Calu3 (cell line): Measurements from ENCODE around the gene LSM6. TPM values are rescaled to one million over a fixed set of nuclear protein-coding genes. Genes with fewer than 3 reads are reported as not detected.

Experiments used
- BruUV-seq: library from RNA; stranded (reverse); fragments of 400-500 nt; replicated peaks from 2 replicates; lab custom pipeline; 2021; lab: Mats Ljungman, UMichigan
- CTCF ChIA-PET: fragments of 300-600 bp; sonication (Branson Sonifier 250); formaldehyde crosslinking; loops from one replicate; lab custom pipeline; 2022; ENCODE audit warnings: antibody characterized with exemption; lab: Charles Lee
- DNase-seq: peaks from one replicate; pipeline ENCODE4 v3.0.0; 2022
- H3K27ac Mint-ChIP-seq: one replicate; pipeline ENCODE4 v1.8.0; 2022; ENCODE audit warnings: mixed read lengths; ENCODE audit not compliant: unreplicated experiment
- H3K27me3 Mint-ChIP-seq: one replicate; pipeline ENCODE4 v1.8.0; 2022; ENCODE audit warnings: mixed read lengths; ENCODE audit not compliant: unreplicated experiment
- H3K36me3 Mint-ChIP-seq: one replicate; pipeline ENCODE4 v1.8.0; 2022; ENCODE audit warnings: mild to moderate bottlenecking, moderate library complexity, mixed read lengths; ENCODE audit not compliant: insufficient read depth, unreplicated experiment
- H3K4me1 Mint-ChIP-seq: one replicate; pipeline ENCODE4 v1.8.0; 2022; ENCODE audit warnings: mild to moderate bottlenecking, low read depth, mixed read lengths; ENCODE audit not compliant: unreplicated experiment
- H3K4me3 Mint-ChIP-seq: one replicate; pipeline ENCODE4 v1.8.0; 2022; ENCODE audit warnings: mild to moderate bottlenecking, low read depth, moderate library complexity, mixed read lengths; ENCODE audit not compliant: unreplicated experiment
- H3K9me3 Mint-ChIP-seq: one replicate; pipeline ENCODE4 v1.8.0; 2022; ENCODE audit warnings: low read depth, mixed read lengths; ENCODE audit not compliant: unreplicated experiment
- CTCF ChIP-seq: fragments of 200-600 bp; IDR thresholded peaks from one replicate; pipeline ENCODE4 v1.8.0; 2022; ENCODE audit warnings: antibody characterized with exemption; ENCODE audit not compliant: unreplicated experiment
- intact Hi-C: fragments of 100-400 bp; cut with micrococcal nuclease; formaldehyde crosslinking; loops from one replicate; pipeline ENCODE4 v1.10.0; 2022; ENCODE audit not compliant: unreplicated experiment
- total RNA-seq: library from RNA; stranded (reverse); gene quantifications from 2 replicates; pipeline ENCODE4 v1.2.3, GENCODE V29; 2022

LSM6 gene
- total RNA-seq, 1 experiment from 2014 or later, result 37.1 TPM

DNA sequence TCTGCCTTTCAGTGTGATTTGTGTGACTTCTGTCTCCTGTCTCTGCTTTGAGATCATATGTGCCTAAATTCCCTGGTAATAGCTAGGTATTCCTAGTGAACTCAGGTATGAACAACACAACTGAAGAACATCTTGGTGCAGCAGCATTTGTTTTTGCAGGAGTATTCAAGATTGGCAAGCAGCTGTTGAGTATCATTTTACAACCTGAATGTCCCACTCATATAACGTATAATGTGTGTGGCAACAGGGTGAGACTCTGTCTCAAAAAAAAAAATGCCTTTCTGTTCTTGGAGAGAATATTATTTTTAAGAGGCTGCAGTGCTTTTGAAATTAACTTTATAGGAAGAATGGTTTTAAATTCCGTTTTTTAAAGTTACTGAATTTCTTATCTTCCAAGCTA is 7.7 kb downstream of the LSM6 start:
- no peaks in the 10 kb centered on the region for H3K4me1 Mint-ChIP-seq
- CTCF ChIA-PET, result no interaction called here
- no peaks in the 10 kb centered on the region for H3K9me3 Mint-ChIP-seq
- H3K27me3 Mint-ChIP-seq, result no peaks in the 10 kb centered on the region
- no peak for DNase-seq
- no peak for TF ChIP-seq CTCF
- H3K36me3 Mint-ChIP-seq, result no peaks in the 10 kb centered on the region
- intact Hi-C loops, result no loop called here
- no peak overlapping the region for H3K4me3 Mint-ChIP-seq
- H3K27ac Mint-ChIP-seq, result no peak overlapping the region
- no TSS peak for BruUV-seq

GRCh38 chr4:146186041-146186440 is 10.5 kb downstream of the LSM6 start:
- no peaks in the 10 kb centered on the region for H3K4me1 Mint-ChIP-seq
- TF ChIP-seq CTCF, result no peak
- CTCF ChIA-PET, result no interaction called here
- no peaks in the 10 kb centered on the region for H3K9me3 Mint-ChIP-seq
- no peak overlapping the region for H3K27ac Mint-ChIP-seq
- no TSS peak for BruUV-seq
- no peaks in the 10 kb centered on the region for H3K36me3 Mint-ChIP-seq
- no peak for DNase-seq
- no peaks in the 10 kb centered on the region for H3K27me3 Mint-ChIP-seq
- intact Hi-C loops, result no loop called here
- no peak overlapping the region for H3K4me3 Mint-ChIP-seq

- Mint-ChIP-seq H3K4me1 (no peaks in the 10 kb centered on the region), H3K9me3 (no peaks in the 10 kb centered on the region), H3K27ac (no peak overlapping the region), H3K27me3 (no peaks in the 10 kb centered on the region), H3K4me3 (no peak overlapping the region), H3K36me3 (no peaks in the 10 kb centered on the region)
- intact Hi-C loops, result no loop called here
- TF ChIP-seq CTCF, result no peak
- DNase-seq, result no peak
- CTCF ChIA-PET, result no interaction called here
- no TSS peak for BruUV-seq
Measured at GRCh38 chr4:146186596-146186995, 11.1 kb downstream of the LSM6 start.

DNA sequence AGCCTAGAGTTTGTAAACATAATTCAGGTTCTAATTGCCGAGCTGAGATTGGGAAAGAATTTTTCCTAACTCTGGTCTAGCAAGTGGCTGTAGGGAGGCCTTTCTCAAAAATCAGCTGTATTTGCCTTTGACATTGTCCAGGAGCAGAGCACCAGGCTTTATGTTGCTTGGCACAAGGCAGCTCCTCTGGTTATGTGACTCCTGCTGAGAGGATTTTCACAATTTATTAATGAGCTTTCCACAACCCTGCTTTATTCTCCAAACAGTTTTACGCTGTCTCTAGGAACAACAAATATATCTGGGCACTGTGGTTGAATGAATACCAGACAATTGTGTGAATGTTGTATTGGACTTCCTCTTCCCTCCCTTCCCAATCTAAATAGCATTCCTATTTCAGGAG is 14.9 kb downstream of the LSM6 start:
- no peak for TF ChIP-seq CTCF
- BruUV-seq, result no TSS peak
- no peak for DNase-seq
- Mint-ChIP-seq H3K4me1 (no peaks in the 10 kb centered on the region), H3K27me3 (no peaks in the 10 kb centered on the region), H3K9me3 (no peaks in the 10 kb centered on the region), H3K4me3 (no peak overlapping the region), H3K36me3 (peaks cover 6% of the 10 kb centered on the region), H3K27ac (no peak overlapping the region)
- intact Hi-C loops, result no loop called here
- CTCF ChIA-PET, result no interaction called here
